ENCODE results near the gene PNMA8A. TPM values are rescaled to one million over a fixed set of nuclear protein-coding genes. Genes with fewer than 3 reads are reported as not detected.

The PNMA8A gene
- total RNA-seq, 1 experiment from 2014 or later, result not detected

DNA sequence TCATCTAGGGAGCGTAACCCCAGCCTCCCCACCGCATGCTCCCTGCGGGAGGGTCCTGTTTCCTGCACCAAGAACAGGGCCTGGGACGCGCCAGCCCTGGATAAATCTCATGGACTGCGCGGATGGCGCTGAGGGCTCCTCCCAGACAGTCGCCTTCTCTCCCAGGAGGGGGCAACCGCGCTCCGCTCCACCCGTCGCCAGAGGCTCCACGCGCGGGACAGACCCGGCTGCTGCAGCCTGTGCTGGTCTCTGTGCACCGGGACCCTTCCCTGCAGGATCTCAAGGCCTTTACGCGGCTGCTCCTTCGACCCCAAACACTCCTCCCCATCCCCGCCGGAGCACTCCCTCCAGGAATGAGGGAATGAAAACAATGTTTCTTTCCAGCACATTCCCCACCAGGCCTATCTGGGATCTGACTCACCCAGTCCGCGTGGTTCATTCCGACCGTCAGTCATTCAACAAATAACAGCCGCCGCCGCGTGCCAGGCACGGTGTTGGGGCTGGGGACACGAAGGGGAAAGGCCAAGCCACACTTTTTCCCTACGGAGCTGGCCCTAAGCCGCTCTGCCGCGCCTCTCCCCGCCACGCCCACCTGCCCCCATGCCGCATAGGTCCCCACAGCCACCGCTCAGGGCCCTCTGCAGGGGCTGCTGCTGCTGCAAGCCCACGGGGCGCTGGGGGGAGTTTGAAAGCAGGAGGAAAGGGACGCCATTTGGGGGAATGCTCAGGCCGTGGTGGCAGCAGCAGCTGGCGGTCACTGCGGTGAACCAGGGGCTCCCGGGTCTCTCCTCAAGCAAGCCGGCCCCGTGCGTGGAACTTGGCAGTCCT is 18.3 kb upstream of the PNMA8A start (continued):
- TF ChIP-seq, protein P1, sequence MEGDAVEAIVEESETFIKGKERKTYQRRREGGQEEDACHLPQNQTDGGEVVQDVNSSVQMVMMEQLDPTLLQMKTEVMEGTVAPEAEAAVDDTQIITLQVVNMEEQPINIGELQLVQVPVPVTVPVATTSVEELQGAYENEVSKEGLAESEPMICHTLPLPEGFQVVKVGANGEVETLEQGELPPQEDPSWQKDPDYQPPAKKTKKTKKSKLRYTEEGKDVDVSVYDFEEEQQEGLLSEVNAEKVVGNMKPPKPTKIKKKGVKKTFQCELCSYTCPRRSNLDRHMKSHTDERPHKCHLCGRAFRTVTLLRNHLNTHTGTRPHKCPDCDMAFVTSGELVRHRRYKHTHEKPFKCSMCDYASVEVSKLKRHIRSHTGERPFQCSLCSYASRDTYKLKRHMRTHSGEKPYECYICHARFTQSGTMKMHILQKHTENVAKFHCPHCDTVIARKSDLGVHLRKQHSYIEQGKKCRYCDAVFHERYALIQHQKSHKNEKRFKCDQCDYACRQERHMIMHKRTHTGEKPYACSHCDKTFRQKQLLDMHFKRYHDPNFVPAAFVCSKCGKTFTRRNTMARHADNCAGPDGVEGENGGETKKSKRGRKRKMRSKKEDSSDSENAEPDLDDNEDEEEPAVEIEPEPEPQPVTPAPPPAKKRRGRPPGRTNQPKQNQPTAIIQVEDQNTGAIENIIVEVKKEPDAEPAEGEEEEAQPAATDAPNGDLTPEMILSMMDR (IDR thresholded peaks at IDR 0.05 in 2 of 3, conservative IDR thresholded peaks at IDR 0.05 in 1 of 3; ENCODE audit: borderline replicate concordance in 1 of 3, insufficient read depth in 1 of 3, low read depth in 2 of 3, low read length in 2 of 3), result no peak
- TF ChIP-seq POLR2AphosphoS5 (IDR thresholded peaks at IDR 0.05; ENCODE audit: low read depth, low read length) (no peak), RAD21 (IDR thresholded peaks at IDR 0.05; ENCODE audit: low read depth) (no peak), ZFX (IDR thresholded peaks at IDR 0.05) (no peak), ELF1 (IDR thresholded peaks at IDR 0.05; ENCODE audit: borderline replicate concordance, low read depth) (no peak), EZH2phosphoT487 (IDR thresholded peaks at IDR 0.05; ENCODE audit: borderline replicate concordance) (no peak), POLR2A (IDR thresholded peaks at IDR 0.05; ENCODE audit: borderline replicate concordance, extremely low read depth, insufficient read depth, insufficient read length) (no peak), TCF7L2 (IDR thresholded peaks at IDR 0.05; ENCODE audit: borderline replicate concordance, extremely low read depth, insufficient read depth, insufficient read length) (no peak), SIN3A (IDR thresholded peaks at IDR 0.05; ENCODE audit: low read depth) (no peak), CEBPB (IDR thresholded peaks at IDR 0.05; ENCODE audit: low read depth) (no peak), FOSL1 (IDR thresholded peaks at IDR 0.05; ENCODE audit: low read depth) (no peak)
- TF ChIP-seq, protein P2, sequence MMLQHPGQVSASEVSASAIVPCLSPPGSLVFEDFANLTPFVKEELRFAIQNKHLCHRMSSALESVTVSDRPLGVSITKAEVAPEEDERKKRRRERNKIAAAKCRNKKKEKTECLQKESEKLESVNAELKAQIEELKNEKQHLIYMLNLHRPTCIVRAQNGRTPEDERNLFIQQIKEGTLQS (IDR thresholded peaks at IDR 0.05), result no peak

DNA sequence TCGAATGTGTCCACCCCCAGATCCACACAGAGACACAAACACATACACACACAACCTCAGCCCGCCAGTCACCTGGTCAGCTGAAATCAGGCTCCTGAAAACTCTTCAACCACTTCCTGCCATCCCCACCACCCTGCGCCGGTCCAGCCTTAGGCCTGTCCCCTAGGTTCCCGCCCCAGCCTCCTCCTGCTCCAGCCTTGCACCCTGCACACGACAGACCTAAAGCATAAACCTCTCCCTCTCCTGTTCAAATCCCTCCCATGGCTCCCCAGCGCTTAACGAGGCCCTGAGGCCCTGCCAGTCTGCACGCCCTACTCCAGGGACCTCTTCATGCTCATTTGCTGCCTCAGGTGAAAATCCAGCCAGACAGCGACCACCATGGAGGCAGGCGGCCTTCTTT is 17.2 kb upstream of the PNMA8A start:
- H3K36me3 ChIP-seq (ENCODE audit: control insufficient read depth in 1 of 2, insufficient read depth in 2 of 2, low read length in 2 of 2), result no peaks in the 10 kb centered on the region
- CTCF ChIA-PET, result interaction anchor here (0.7 kb wide), 1 partner anchor 91 kb away, joined by 3 read pairs; no protein-coding TSS in a partner anchor
- no peaks in the 10 kb centered on the region for H3K4me1 ChIP-seq (ENCODE audit: control insufficient read depth in 1 of 2, insufficient read depth in 2 of 2, low read length in 2 of 2)
- BruUV-seq (replicated peaks), result no TSS peak
- intact Hi-C loops (cut with micrococcal nuclease), result loop anchor here (1.0 to 10.0 kb wide), 2 partner anchors 93 to 404 kb away; no protein-coding TSS in a partner anchor
- no peak for ATAC-seq
- H3K4me2 ChIP-seq (ENCODE audit: low read length), result no peak overlapping the region
- no peaks in the 10 kb centered on the region for H3K79me2 ChIP-seq (ENCODE audit: insufficient read depth, low read length)
- no peak overlapping the region for H3K27ac ChIP-seq (ENCODE audit: low read depth, low read length)
- no peaks in the 10 kb centered on the region for H3K9me3 ChIP-seq (ENCODE audit: control insufficient read depth in 1 of 2, insufficient read depth in 1 of 2, low read depth in 1 of 2, low read length in 2 of 2)
- no peaks in the 10 kb centered on the region for H3K27me3 ChIP-seq (ENCODE audit: insufficient read depth, low read length)
- H3K9ac ChIP-seq (ENCODE audit: low read length), result no peak overlapping the region
- no peaks in the 10 kb centered on the region for H3K9me2 ChIP-seq (ENCODE audit: insufficient read depth)
- no peaks in the 10 kb centered on the region for H4K20me1 ChIP-seq (ENCODE audit: insufficient read depth)
- RAD21 ChIA-PET (ENCODE audit: low non-redundant PET in 1 of 2, low total read pairs in 2 of 2, uncharacterized antibody in 2 of 2, unreplicated experiment in 2 of 2), result no interaction called here
- TF ChIP-seq SP1 (IDR thresholded peaks at IDR 0.05; ENCODE audit: low read depth) (no peak), SIN3A (IDR thresholded peaks at IDR 0.05; ENCODE audit: low read depth) (no peak), ZFX (IDR thresholded peaks at IDR 0.05) (no peak), POLR2A (IDR thresholded peaks at IDR 0.05; ENCODE audit: borderline replicate concordance, extremely low read depth, insufficient read depth, insufficient read length) (no peak), EZH2 (IDR thresholded peaks at IDR 0.05) (no peak), POLR2AphosphoS5 (IDR thresholded peaks at IDR 0.05; ENCODE audit: low read depth, low read length) (no peak), EZH2phosphoT487 (IDR thresholded peaks at IDR 0.05; ENCODE audit: borderline replicate concordance) (no peak), TCF7L2 (IDR thresholded peaks at IDR 0.05; ENCODE audit: borderline replicate concordance, extremely low read depth, insufficient read depth, insufficient read length) (no peak), SRF (IDR thresholded peaks at IDR 0.05; ENCODE audit: low read depth) (no peak), FOSL1 (IDR thresholded peaks at IDR 0.05; ENCODE audit: low read depth) (no peak), ELF1 (IDR thresholded peaks at IDR 0.05; ENCODE audit: borderline replicate concordance, low read depth) (no peak), JUND (IDR thresholded peaks at IDR 0.05) (no peak), RAD21 (IDR thresholded peaks at IDR 0.05; ENCODE audit: low read depth) (no peak)
- TF ChIP-seq, protein P1 (IDR thresholded peaks at IDR 0.05 in 2 of 3, conservative IDR thresholded peaks at IDR 0.05 in 1 of 3; ENCODE audit: borderline replicate concordance in 1 of 3, insufficient read depth in 1 of 3, low read depth in 2 of 3, low read length in 2 of 3), result no peak
- TF ChIP-seq, protein P3, sequence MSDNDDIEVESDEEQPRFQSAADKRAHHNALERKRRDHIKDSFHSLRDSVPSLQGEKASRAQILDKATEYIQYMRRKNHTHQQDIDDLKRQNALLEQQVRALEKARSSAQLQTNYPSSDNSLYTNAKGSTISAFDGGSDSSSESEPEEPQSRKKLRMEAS (IDR thresholded peaks at IDR 0.05), result no peak
- POLR2A ChIA-PET, result no interaction called here
- H3K4me3 ChIP-seq (replicated peaks in 1 of 2; ENCODE audit: low read depth in 1 of 2, low read length in 2 of 2), result no peak overlapping the region
- no peak overlapping the region for H2AFZ ChIP-seq (ENCODE audit: low read depth, low read length, poor library complexity, severe bottlenecking)
- no peak for DNase-seq (ENCODE audit: low read depth, low spot score)
